Hepatocyte (in vitro differentiated cells): ENCODE data around the gene AP4S1. TPM values are rescaled to one million over a fixed set of nuclear protein-coding genes. Genes with fewer than 3 reads are reported as not detected.

ENCODE experiments used
- DNase-seq: peaks from one replicate; pipeline ENCODE4 v3.0.0-alpha.2; 2016; ENCODE audit warnings: low spot score
- H2AFZ ChIP-seq: fragments of 200-600 bp; sonication (generic); 2 replicates; pipeline ENCODE4 v1.6.0; 2016; ENCODE audit warnings: antibody characterized with exemption, mild to moderate bottlenecking
- H3K27ac ChIP-seq: fragments of 200-600 bp; sonication (generic); 2 replicates; pipeline ENCODE4 v1.5.1; 2016; ENCODE audit warnings: mild to moderate bottlenecking
- H3K27me3 ChIP-seq: fragments of 200-600 bp; sonication (generic); 2 replicates; pipeline ENCODE4 v1.6.1; 2016
- H3K36me3 ChIP-seq: fragments of 200-600 bp; sonication (generic); replicated peaks from 2 replicates; pipeline ENCODE4 v1.5.1; 2016; ENCODE audit warnings: low read depth; ENCODE audit not compliant: insufficient read depth
- H3K4me1 ChIP-seq: fragments of 200-600 bp; sonication (generic); 2 replicates; pipeline ENCODE4 v1.5.1; 2016; ENCODE audit warnings: mild to moderate bottlenecking, moderate library complexity; ENCODE audit not compliant: insufficient read depth
- H3K4me2 ChIP-seq: fragments of 200-600 bp; sonication (generic); 2 replicates; pipeline ENCODE4 v1.6.0; 2016
- H3K4me3 ChIP-seq: fragments of 200-600 bp; sonication (generic); 2 replicates; pipeline ENCODE4 v1.5.1; 2016; ENCODE audit warnings: mild to moderate bottlenecking
- H3K79me2 ChIP-seq: fragments of 200-600 bp; sonication (generic); 2 replicates; pipeline ENCODE4 v1.6.0; 2017; ENCODE audit warnings: mild to moderate bottlenecking
- H3K9me2 ChIP-seq: fragments of 200-600 bp; sonication (generic); replicated peaks from 2 replicates; pipeline ENCODE4 v1.6.0; 2017; ENCODE audit warnings: mild to moderate bottlenecking; ENCODE audit not compliant: insufficient read depth
- H3K9me3 ChIP-seq: fragments of 200-600 bp; sonication (generic); 2 replicates; pipeline ENCODE4 v1.5.1; 2016; ENCODE audit warnings: low read depth, mild to moderate bottlenecking
- H4K20me1 ChIP-seq: fragments of 200-600 bp; sonication (generic); 2 replicates; pipeline ENCODE4 v1.6.0; 2016; ENCODE audit warnings: mild to moderate bottlenecking; ENCODE audit not compliant: insufficient read depth, poor library complexity, severe bottlenecking
- EZH2 ChIP-seq: fragments of 200-600 bp; sonication (generic); IDR thresholded peaks from 2 replicates; pipeline ENCODE4 v1.6.1; 2016; ENCODE audit warnings: antibody characterized with exemption, mild to moderate bottlenecking, borderline replicate concordance
- EZH2phosphoT487 ChIP-seq: fragments of 200-600 bp; sonication (generic); IDR thresholded peaks from one replicate; pipeline ENCODE4 v1.6.1; 2018; ENCODE audit warnings: antibody characterized with exemption, mild to moderate bottlenecking, low read depth, moderate library complexity; ENCODE audit not compliant: unreplicated experiment, severe bottlenecking
- WGBS: methylation state at CpG from one replicate; pipeline ENCODE4 v1.1.6; 2016; ENCODE audit warnings: low lambda C conversion rate; ENCODE audit errors: missing lambda C conversion rate; 5-methylcytosine and 5-hydroxymethylcytosine counted together
- polyA plus RNA-seq: library from polyadenylated mRNA; unstranded; fragments of >200 nt; fragmentation: Nextera tagmentation; extraction: Ambion mirVana; gene quantifications from 2 replicates; pipeline ENCODE4 v1.2.1, GENCODE V29; 2016
- total RNA-seq: library from RNA; depleted of rRNA; stranded (reverse); fragments of >200 nt; gene quantifications from 2 replicates; pipeline ENCODE4 v1.2.3, GENCODE V29; 2014
- TF ChIP-seq, protein P1 (sequence below): fragments of 200-600 bp; sonication (generic); IDR thresholded peaks from 2 replicates; pipeline ENCODE4 v1.5.1; 2016; ENCODE audit warnings: antibody characterized with exemption, mild to moderate bottlenecking; ENCODE audit not compliant: poor library complexity

The AP4S1 gene
- total and polyA plus RNA-seq, 2 experiments from 2014 or later, result 5.2 to 14.0 TPM

- TF ChIP-seq, protein P1, sequence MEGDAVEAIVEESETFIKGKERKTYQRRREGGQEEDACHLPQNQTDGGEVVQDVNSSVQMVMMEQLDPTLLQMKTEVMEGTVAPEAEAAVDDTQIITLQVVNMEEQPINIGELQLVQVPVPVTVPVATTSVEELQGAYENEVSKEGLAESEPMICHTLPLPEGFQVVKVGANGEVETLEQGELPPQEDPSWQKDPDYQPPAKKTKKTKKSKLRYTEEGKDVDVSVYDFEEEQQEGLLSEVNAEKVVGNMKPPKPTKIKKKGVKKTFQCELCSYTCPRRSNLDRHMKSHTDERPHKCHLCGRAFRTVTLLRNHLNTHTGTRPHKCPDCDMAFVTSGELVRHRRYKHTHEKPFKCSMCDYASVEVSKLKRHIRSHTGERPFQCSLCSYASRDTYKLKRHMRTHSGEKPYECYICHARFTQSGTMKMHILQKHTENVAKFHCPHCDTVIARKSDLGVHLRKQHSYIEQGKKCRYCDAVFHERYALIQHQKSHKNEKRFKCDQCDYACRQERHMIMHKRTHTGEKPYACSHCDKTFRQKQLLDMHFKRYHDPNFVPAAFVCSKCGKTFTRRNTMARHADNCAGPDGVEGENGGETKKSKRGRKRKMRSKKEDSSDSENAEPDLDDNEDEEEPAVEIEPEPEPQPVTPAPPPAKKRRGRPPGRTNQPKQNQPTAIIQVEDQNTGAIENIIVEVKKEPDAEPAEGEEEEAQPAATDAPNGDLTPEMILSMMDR, result no peak
- TF ChIP-seq EZH2phosphoT487 (no peak), EZH2 (no peak)
- Histone ChIP-seq H2AFZ (no peak overlapping the region), H4K20me1 (peaks cover 84% of the 10 kb centered on the region), H3K27ac (no peak overlapping the region), H3K27me3 (no peaks in the 10 kb centered on the region), H3K4me1 (peaks cover 3% of the 10 kb centered on the region), H3K4me2 (no peak overlapping the region), H3K9me3 (no peaks in the 10 kb centered on the region), H3K36me3 (no peaks in the 10 kb centered on the region), H3K9me2 (no peaks in the 10 kb centered on the region), H3K79me2 (peaks cover 100% of the 10 kb centered on the region), H3K4me3 (no peak overlapping the region)
- WGBS, result 27% methylated on average over 4 of the region's 4 CpGs
- DNase-seq, result no peak
Measured at GRCh38 chr14:30994681-30995620, 30.5 kb upstream of the AP4S1 start.

DNA sequence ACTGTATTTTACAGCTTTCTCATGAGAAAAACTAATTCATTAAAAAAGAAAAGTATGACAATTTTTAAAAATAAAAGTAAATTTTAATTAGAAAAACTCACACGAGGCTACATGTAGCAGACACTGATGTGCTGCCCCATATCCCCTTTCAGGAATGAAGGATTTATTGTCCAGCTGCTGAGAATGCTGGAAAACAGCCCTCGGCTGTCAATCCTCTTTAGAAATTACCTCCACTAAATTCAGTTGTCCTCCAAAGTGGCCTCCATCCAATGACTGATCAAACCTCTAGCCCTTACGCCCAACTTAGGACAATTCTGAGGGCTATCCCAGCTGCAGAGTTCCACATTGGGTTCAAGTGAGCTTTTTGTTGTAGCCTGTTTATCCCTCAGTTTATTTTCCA lies 29.8 kb upstream of the AP4S1 start:
- Histone ChIP-seq H3K27ac (no peak overlapping the region), H3K4me3 (no peak overlapping the region), H3K36me3 (no peaks in the 10 kb centered on the region), H3K27me3 (no peaks in the 10 kb centered on the region), H4K20me1 (peaks cover 82% of the 10 kb centered on the region), H3K79me2 (peaks cover 100% of the 10 kb centered on the region), H3K9me3 (no peaks in the 10 kb centered on the region), H3K4me1 (peaks cover 3% of the 10 kb centered on the region), H3K4me2 (no peak overlapping the region), H2AFZ (no peak overlapping the region), H3K9me2 (no peaks in the 10 kb centered on the region)
- no peak for DNase-seq
- TF ChIP-seq, protein P1, result no peak
- no peak for TF ChIP-seq EZH2
- no peak for TF ChIP-seq EZH2phosphoT487
- WGBS, result 68% methylated on average over 3 of the region's 3 CpGs

- H4K20me1 ChIP-seq, result peaks cover 74% of the 10 kb centered on the region
- no peaks in the 10 kb centered on the region for H3K27me3 ChIP-seq
Measured at GRCh38 chr14:30996892-30997659, 28.4 kb upstream of the AP4S1 start.

More at GRCh38 chr14:30996892-30997659, 28.4 kb upstream of the AP4S1 start:
- Histone ChIP-seq H3K27ac (no peak overlapping the region), H3K9me2 (no peaks in the 10 kb centered on the region), H3K4me1 (peaks cover 3% of the 10 kb centered on the region), H3K9me3 (no peaks in the 10 kb centered on the region), H3K4me3 (no peak overlapping the region), H3K79me2 (peaks cover 98% of the 10 kb centered on the region), H3K4me2 (no peak overlapping the region), H2AFZ (no peak overlapping the region), H3K36me3 (no peaks in the 10 kb centered on the region)
- DNase-seq, result no peak
- no peak for TF ChIP-seq EZH2
- TF ChIP-seq EZH2phosphoT487, result no peak
- TF ChIP-seq, protein P1, result no peak
- 77% methylated on average over 4 of the region's 4 CpGs for WGBS
